ENCODE data around the gene NPY.

NPY gene

GRCh38 chr7:24328894-24329293 is 44.9 kb downstream of the NPY start:
- Histone ChIP-seq H3K36me3 (ENCODE audit: control insufficient read depth, insufficient read depth, low read length) (no peaks in the 10 kb centered on the region), H3K4me2 (ENCODE audit: low read length) (no peak overlapping the region), H2AFZ (no peak overlapping the region), H3K27me3 (ENCODE audit: control insufficient read depth, insufficient read depth, low read length) (no peaks in the 10 kb centered on the region), H3K4me3 (ENCODE audit: low read depth, low read length) (no peak overlapping the region), H3K4me1 (no peaks in the 10 kb centered on the region), H3K9me3 (ENCODE audit: control insufficient read depth, low read length) (no peaks in the 10 kb centered on the region), H3K27ac (no peak overlapping the region), H3K9ac (no peak overlapping the region), H3K79me2 (no peaks in the 10 kb centered on the region)
- TF ChIP-seq CTCF (IDR thresholded peaks at IDR 0.05): no peak

GRCh38 chr7:24334012-24334411 is 50.0 kb downstream of the NPY start:
- no peak overlapping the region for H3K9ac ChIP-seq
- no peaks in the 10 kb centered on the region for H3K79me2 ChIP-seq
- no peak overlapping the region for H2AFZ ChIP-seq
- no peak for TF ChIP-seq CTCF (IDR thresholded peaks at IDR 0.05)
- no peak overlapping the region for H3K4me2 ChIP-seq (ENCODE audit: low read length)
- H3K36me3 ChIP-seq (ENCODE audit: control insufficient read depth, insufficient read depth, low read length): no peaks in the 10 kb centered on the region
- H3K9me3 ChIP-seq (ENCODE audit: control insufficient read depth, low read length): no peaks in the 10 kb centered on the region
- no peak overlapping the region for H3K4me3 ChIP-seq (ENCODE audit: low read depth, low read length)
- H3K27me3 ChIP-seq (ENCODE audit: control insufficient read depth, insufficient read depth, low read length): no peaks in the 10 kb centered on the region
- no peak overlapping the region for H3K27ac ChIP-seq
- H3K4me1 ChIP-seq: no peaks in the 10 kb centered on the region

- H3K9ac ChIP-seq: no peak overlapping the region
- no peaks in the 10 kb centered on the region for H3K9me3 ChIP-seq (ENCODE audit: control insufficient read depth, low read length)
- no peaks in the 10 kb centered on the region for H3K4me1 ChIP-seq
- H3K27me3 ChIP-seq (ENCODE audit: control insufficient read depth, insufficient read depth, low read length): no peaks in the 10 kb centered on the region
- H3K4me3 ChIP-seq (ENCODE audit: low read depth, low read length): no peak overlapping the region
- H2AFZ ChIP-seq: no peak overlapping the region
- H3K36me3 ChIP-seq (ENCODE audit: control insufficient read depth, insufficient read depth, low read length): no peaks in the 10 kb centered on the region
- H3K4me2 ChIP-seq (ENCODE audit: low read length): no peak overlapping the region
- no peak for TF ChIP-seq CTCF (IDR thresholded peaks at IDR 0.05)
- H3K79me2 ChIP-seq: no peaks in the 10 kb centered on the region
- no peak overlapping the region for H3K27ac ChIP-seq
Observed at GRCh38 chr7:24334627-24335026, 50.6 kb downstream of the NPY start.

- no peak overlapping the region for H3K27ac ChIP-seq
- no peaks in the 10 kb centered on the region for H3K36me3 ChIP-seq (ENCODE audit: control insufficient read depth, insufficient read depth, low read length)
- H2AFZ ChIP-seq: no peak overlapping the region
- TF ChIP-seq CTCF (IDR thresholded peaks at IDR 0.05): no peak
- no peaks in the 10 kb centered on the region for H3K9me3 ChIP-seq (ENCODE audit: control insufficient read depth, low read length)
- H3K9ac ChIP-seq: no peak overlapping the region
- H3K79me2 ChIP-seq: no peaks in the 10 kb centered on the region
- H3K27me3 ChIP-seq (ENCODE audit: control insufficient read depth, insufficient read depth, low read length): no peaks in the 10 kb centered on the region
- H3K4me2 ChIP-seq (ENCODE audit: low read length): no peak overlapping the region
- H3K4me1 ChIP-seq: no peaks in the 10 kb centered on the region
- H3K4me3 ChIP-seq (ENCODE audit: low read depth, low read length): no peak overlapping the region
Observed at GRCh38 chr7:24336461-24336860, 52.5 kb downstream of the NPY start.

- no peak overlapping the region for H2AFZ ChIP-seq
- no peak overlapping the region for H3K27ac ChIP-seq
- H3K4me1 ChIP-seq: no peaks in the 10 kb centered on the region
- H3K36me3 ChIP-seq (ENCODE audit: control insufficient read depth, insufficient read depth, low read length): no peaks in the 10 kb centered on the region
- no peak overlapping the region for H3K4me3 ChIP-seq (ENCODE audit: low read depth, low read length)
- no peak overlapping the region for H3K4me2 ChIP-seq (ENCODE audit: low read length)
- H3K79me2 ChIP-seq: no peaks in the 10 kb centered on the region
- no peaks in the 10 kb centered on the region for H3K9me3 ChIP-seq (ENCODE audit: control insufficient read depth, low read length)
- TF ChIP-seq CTCF (IDR thresholded peaks at IDR 0.05): no peak
- no peak overlapping the region for H3K9ac ChIP-seq
- H3K27me3 ChIP-seq (ENCODE audit: control insufficient read depth, insufficient read depth, low read length): no peaks in the 10 kb centered on the region
Observed at GRCh38 chr7:24337180-24337579, 53.2 kb downstream of the NPY start.
